KG1 (cell line): Measurements from ENCODE around the gene LBX2.
"Not testable (repeated sequence)": the region's sequence is repeated elsewhere in the genome, so short reads cannot be mapped to it uniquely, and the experiment has no call there.

Source experiments
- DNase-seq: peaks from one replicate; lab custom pipeline; 2025; lab: John Stamatoyannopoulos, UW

LBX2 gene

DNA sequence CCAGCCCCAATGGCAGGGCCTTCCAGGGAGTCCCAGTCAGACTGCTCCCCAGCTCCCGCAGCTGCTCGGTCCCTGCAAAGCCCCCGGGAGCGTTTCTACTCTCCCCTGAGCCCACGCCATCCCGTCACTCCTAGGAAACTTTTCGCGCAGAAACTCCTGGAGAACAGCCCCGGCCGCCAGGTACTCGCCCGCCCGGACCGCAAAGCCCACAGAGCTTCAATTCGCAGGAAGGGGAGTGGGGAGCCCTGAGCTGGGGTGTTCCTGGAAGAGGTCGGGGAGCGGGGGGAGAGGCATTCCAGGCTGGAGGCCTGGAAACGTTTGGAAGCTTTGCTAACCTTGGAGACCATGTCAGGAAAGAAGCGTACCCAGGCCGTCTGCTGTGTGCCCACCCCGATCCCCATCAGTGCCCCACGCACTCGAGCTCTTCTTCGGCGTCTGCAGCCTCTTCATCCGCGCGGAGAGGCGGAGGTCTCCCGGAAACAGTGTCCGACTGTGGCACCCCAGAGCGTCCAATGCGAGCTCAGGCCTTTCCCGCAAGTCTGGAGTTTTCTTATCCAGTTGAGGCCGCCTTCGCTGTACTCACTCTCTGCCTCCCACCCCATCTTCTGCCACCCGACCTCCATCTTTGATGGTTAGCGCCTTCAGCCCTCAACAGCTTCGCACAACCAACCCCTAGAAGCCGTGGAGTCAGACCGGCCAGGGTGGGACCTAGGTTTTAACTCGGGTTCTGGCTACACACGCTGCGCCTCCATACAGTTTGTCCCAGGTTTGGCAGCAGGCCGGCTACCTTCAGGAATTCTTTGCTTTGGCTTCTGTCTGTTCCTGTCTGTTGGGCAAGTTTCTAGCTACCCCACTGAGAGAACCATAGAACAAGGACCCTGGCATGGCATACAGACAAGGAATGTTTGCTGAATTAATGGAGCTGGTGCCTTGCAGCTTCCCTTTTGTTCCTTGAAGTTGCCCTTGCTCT is 4.4 kb upstream of the LBX2 start:
- no peak for DNase-seq

GRCh38 chr2:74502720-74503505 is 3.5 kb upstream of the LBX2 start:
- no peak for DNase-seq

DNA sequence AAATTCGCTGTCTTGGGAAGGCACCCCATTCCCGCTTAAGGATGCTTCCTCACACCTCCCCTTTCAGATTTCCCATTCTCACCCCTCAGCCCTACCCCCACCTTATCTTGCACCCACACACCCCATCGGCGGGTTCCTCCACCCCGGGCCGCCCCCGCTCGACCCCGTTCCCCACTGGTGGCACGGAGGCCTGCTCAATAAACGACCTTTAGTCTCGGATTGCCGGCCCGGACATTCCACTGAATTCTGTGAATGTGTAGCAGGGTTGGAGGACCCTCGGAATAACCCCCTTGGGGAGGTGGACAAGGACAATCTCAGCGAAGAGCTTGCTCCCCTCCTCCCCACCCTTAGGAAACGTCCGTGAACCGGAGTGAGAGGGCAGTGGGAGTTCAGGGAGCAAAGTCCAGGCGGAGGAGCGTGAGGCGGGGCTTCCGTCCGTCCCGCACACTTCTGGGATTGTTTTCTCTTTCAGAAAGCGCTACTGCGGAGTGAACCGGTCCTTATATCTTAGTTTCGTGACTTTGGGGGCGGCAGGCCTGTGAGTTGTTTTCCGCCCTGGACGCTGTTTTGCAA is 2.8 kb upstream of the LBX2 start:
- no peak for DNase-seq

- no peak for DNase-seq
These were observed 2.1 kb upstream of the LBX2 start for GRCh38 chr2:74501335-74502071.

DNA sequence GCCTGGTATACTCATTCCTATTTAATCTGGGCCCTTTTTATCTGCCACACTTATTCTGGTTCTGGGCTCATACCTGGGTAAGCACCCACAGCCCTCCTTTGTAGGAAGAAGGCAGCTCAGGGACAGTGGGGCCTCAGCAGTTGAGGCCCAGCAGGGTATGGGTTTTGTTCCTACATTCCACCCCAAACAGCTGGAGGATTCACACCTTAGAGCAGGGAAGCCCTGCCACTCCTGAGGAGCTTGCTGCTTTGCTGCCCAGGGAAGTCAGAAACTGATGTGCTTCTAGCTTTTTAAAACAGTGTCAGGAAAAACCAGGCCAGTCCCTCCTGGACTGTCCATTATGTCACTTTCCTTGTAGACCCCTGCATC is 1.2 kb upstream of the LBX2 start:
- no peak for DNase-seq

DNA sequence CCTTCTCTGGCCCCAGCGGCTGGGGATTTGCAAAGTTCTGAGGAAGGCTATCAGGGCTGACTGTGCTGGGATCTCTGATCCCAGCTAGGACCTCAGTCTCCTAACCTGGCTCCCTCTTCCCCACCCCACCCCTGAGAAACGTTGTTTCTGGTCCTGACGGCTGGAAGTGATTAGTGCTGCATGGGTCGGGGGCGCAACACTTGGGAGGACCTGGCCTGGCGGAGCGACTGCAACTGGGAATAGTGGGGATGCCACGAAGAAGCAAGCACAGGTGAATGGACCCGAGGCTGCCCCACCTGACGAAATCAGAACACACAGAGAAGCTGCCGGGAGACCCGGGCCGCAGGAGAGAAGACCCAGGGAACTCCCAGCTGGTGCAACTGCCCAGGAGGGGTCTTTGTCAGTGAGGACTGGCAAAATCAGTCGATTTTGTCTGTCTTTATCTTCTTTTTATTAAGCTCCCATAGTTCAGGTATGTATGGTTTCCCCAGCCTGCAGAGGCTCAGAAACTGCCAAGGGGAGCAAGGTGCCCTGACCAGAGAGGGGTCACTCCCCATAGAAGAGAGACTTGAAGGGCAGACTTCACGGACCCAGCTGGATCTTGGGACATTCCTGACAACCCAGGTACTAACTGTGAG is 656 bp upstream of the LBX2 start:
- DNase-seq = no peak

GRCh38 chr2:74498500-74499266 is 720 bp downstream of the LBX2 start:
- DNase-seq = no peak

GRCh38 chr2:74497777-74498499 is 1.5 kb downstream of the LBX2 start:
- DNase-seq = no peak

DNA sequence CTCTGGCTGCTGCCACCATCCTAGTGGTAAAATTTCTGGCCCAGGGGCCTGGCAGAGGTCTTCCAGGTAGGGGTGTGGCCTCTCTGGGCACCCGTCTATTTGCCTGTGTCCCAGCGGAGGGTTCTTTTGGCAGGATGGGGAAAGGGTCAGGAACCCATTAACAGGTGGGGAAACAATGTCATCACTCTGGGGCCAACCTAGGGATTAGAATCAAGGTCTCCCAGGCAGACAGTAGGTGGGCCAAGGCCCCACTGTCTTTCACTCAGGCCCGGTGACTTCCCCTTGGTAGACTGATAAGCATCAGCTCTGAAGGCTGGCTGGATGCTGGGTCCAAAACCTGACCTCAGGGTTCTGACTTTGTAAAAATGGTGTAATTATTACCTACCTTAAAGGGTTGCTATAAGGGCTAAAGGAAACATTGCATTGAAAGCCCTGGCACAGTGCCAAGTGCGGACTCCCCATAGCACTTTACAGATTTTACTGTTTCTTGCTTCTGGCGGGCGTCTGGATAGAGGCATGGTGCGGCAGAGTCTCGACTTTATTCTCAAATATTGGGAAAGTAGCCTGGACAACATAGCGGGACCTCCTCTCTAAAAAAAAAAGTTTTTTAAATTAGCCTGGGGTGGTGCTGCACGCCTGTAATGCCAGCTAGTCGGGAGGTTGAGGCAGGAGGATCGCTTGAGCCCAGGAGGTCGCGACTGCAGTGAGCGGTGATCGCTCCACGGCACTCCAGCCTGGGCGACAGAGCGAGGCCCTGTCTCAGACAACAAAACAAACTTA is 2.2 kb downstream of the LBX2 start:
- DNase-seq = no peak

DNA sequence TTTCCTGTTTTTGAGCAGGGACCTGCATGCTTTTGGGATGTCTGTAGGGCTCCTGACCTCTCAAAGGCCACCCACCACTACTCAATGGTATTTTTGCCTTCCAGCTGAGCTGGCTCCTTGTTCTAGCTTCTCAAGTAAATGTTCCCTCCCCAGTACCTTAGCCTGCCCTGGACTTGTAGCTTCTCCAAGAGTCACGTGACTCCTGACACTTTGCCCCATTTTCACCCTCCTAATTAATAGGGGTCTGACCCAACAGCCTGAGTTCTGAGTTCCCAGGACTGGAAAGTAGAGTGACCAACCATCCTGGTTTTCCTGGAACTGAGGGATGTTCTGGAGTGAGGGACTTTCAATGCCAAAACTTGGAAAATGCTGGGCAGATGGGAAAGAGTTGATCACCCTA is 4.0 kb downstream of the LBX2 start:
- DNase-seq = no peak

DNA sequence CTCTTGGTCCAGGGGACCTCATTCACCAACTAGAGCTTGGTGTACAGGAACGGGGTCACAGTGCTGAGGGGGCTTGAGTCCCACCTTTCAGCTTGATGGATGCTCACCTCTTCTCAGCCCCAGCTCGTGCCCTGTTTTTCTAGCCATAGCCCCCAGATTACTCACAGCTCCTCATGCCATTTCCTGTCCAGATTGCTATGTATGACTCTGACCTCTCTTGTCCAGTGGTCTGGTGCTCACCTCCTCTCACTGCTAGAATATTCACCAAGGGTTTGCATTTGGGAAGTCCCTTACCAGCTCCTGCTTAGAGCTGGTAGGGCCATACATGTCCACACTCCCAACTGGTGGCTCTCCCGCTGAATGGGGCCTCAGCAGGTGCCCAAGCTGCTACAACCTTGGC is 5.9 kb downstream of the LBX2 start:
- DNase-seq = no peak

GRCh38 chr2:74491648-74492544 is 7.5 kb downstream of the LBX2 start:
- DNase-seq = no peak

GRCh38 chr2:74489906-74490305 is 9.5 kb downstream of the LBX2 start:
- DNase-seq = no peak

DNA sequence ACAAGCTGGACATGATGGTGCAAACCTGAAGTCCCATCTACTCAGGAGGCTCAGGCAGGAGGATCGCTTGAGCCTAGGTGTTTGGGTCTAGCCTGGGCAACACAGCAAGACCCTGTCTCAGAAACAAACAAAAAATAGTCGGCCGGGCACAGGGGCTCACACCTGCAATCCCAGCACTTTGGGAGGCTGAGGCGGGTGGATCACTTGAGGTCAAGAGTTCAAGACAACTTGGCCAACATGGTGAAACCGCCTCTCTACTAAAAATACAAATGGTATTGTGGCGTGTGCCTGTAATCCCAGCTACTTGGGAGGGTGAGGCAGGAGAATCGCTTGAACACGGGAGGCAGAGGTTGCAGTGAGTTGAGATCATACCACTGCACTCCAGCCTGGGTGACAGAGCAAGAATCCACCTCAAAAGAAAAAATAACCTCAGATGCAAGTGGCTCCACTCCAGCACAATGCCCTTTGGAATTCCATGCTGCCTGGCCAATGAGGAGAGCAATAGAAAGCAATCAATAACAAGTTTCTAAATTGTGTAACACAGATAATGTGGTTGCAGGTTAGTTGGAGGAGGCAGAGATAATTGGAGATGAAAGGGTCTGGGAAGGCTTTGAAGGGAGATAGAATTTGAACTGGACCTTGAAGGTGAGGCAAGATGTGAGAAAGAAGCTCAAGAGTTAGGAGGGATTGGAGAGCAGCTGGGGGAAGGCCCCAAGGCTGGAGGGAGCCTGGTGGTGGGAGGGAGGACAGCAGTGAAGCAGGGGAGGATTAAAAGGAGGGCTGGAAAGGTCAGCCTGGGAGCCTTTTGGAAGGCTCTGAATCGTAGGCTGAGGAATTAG is 10.5 kb downstream of the LBX2 start:
- DNase-seq = no peak

- no peak for DNase-seq
These were observed 13.3 kb downstream of the LBX2 start for GRCh38 chr2:74486141-74486540.

- not testable (repeated sequence) for DNase-seq
These were observed 15.7 kb downstream of the LBX2 start for GRCh38 chr2:74483675-74484164.
